Heart right ventricle (tissue), 16 donors: ENCODE data around the gene ABLIM1. TPM values are rescaled to one million over a fixed set of nuclear protein-coding genes. Genes with fewer than 3 reads are reported as not detected.

Source experiments
- ATAC-seq, 8 donors: fragments of 200-7000 bp; cut with Tn5 transposase; one replicate each; pipeline ENCODE4 v1.9.1; 2020; ENCODE audit warnings: mild to moderate bottlenecking in 8 of 8, moderate library complexity in 8 of 8, moderate number of reproducible peaks in 1 of 8
- DNase-seq, 2 donors: peaks; one replicate each; pipeline ENCODE4 v3.0.0-alpha.2; 2020
- H3K27ac ChIP-seq, 10 donors: fragments of 200-600 bp; sonication (generic) in 2 of 10; one replicate each; pipeline versions ENCODE4 v1.5.0 to v1.8.0; 2020 to 2022; ENCODE audit warnings: mild to moderate bottlenecking in 3 of 10
- H3K27me3 ChIP-seq, 7 donors: fragments of 200-600 bp; one replicate each; pipeline ENCODE4 v1.8.0; 2021 to 2022; ENCODE audit warnings: mild to moderate bottlenecking in 2 of 7
- H3K36me3 ChIP-seq, 9 donors: fragments of 200-600 bp; sonication (generic) in 1 of 9; one replicate each; pipeline versions ENCODE4 v1.5.0 to v1.8.0; 2020 to 2022; ENCODE audit warnings: mild to moderate bottlenecking in 2 of 9
- H3K4me1 ChIP-seq, 9 donors: fragments of 200-600 bp; sonication (generic) in 1 of 9; one replicate each; pipeline versions ENCODE4 v1.5.0 to v1.8.0; 2020 to 2022; ENCODE audit warnings: mild to moderate bottlenecking in 4 of 9
- H3K4me3 ChIP-seq, 10 donors: fragments of 200-600 bp; sonication (generic) in 2 of 10; one replicate each; pipeline versions ENCODE4 v1.5.0 to v1.8.0; 2020 to 2022; ENCODE audit warnings: mild to moderate bottlenecking in 7 of 10, moderate library complexity in 2 of 10
- H3K9me3 ChIP-seq, 11 donors: fragments of 200-600 bp in 10 of 11; sonication (generic) in 2 of 11; one replicate each; pipeline versions ENCODE4 v1.5.0 to v1.8.0; 2013 to 2022; ENCODE audit warnings: mild to moderate bottlenecking in 2 of 11, control low read depth in 1 of 11, moderate library complexity in 1 of 11
- CTCF ChIP-seq, 9 donors: fragments of 200-600 bp; sonication (generic) in 2 of 9; IDR thresholded peaks; one replicate each; pipeline versions ENCODE4 v1.5.0 to v1.8.0; 2021 to 2022; ENCODE audit warnings: antibody characterized with exemption in 9 of 9, mild to moderate bottlenecking in 5 of 9, moderate library complexity in 1 of 9
- WGBS, 2 donors: extraction: QIAGEN DNeasy Blood & Tissue Kit; methylation state at CpG; one replicate each; pipeline ENCODE4 v1.1.7; 2013; ENCODE audit warnings: inconsistent platforms in 1 of 2; 5-methylcytosine and 5-hydroxymethylcytosine counted together
- intact Hi-C, 10 donors: fragments of 100-400 bp; cut with DNase I; formaldehyde crosslinking; loops; one replicate each; pipeline versions ENCODE4 v1.11.1 to v1.14.2; 2022
- polyA plus RNA-seq, 2 donors: library from polyadenylated mRNA; stranded (reverse); fragments of 200-250 nt; gene quantifications; one replicate each; pipeline ENCODE4 v1.2.3, GENCODE V29; 2013
- total RNA-seq, 10 donors: library from RNA; stranded (reverse); fragmentation: NEBNext Ultra II Directional in 3 of 10; extraction: Animal tissue kit (Norgen Biotek cat#: 25700) in 3 of 10; gene quantifications; one replicate each; pipeline versions ENCODE4 v1.2.1 to v1.2.4, GENCODE V29; 2021 to 2023
- donor health status: Arrhythmogenic right ventricular cardiomyopathy.
- donor health status: ischemic (EF 13 %, LVEDD 7.1; RV severe dilation, severe dysfunction).
- donor health status: healthy with polysubstance abuse.
- donor health status: DM: no; HTN: yes; CAD: no.
- donor health status: DM: no; HTN: no; CAD: no.
- donor health status: ischemic (EF 25% LVEDD 6.9; RV normal size, moderate dysfunction).
- donor health status: ischemic (EF 25% LVEDD 5.7; RV mildly dilated, moderate dysfunction).
- donor health status: healthy.
- donor health status: DM: yes; HTN: yes; CAD: no.
- donor health status: Ischemic cardiomyopathy.
- donor health status: ischemic (EF 35%, LVEDD 5.7; RV mildly dilated, moderate dysfunction).
- donor health status: nonischemic (EF 11% LVEDD 7.7; RV severe dilation, severe dysfunction).
- donor health status: DM: yes; HTN: yes; CAD: no.
- donor health status: PGD.
- donor health status: ischemic (EF 29% LVEDD 5.4; RV normal size, mild dysfunction).
- donor health status: nonischemic (EF 23%, LVEDD 6.1; RV moderate dilation, normal function).

Gene ABLIM1
- total and polyA plus RNA-seq, 12 donors: 119 to 816 (median 600) TPM

- no peak for TF ChIP-seq CTCF (IDR thresholded peaks at IDR 0.05)
- intact Hi-C loops: no loop called here
- no peaks in the 10 kb centered on the region for H3K27me3 ChIP-seq
- ATAC-seq (no peak), DNase-seq (no peak)
- H3K27ac ChIP-seq: no peak overlapping the region
- no peaks in the 10 kb centered on the region for H3K9me3 ChIP-seq
- H3K4me3 ChIP-seq: no peak overlapping the region
- WGBS, 2 donors: 77 to 80% methylated on average over 4 of the region's 4 CpGs
- H3K4me1 ChIP-seq: peaks cover 0 to 31% (median 10%) of the 10 kb centered on the region in 9 donors
- no peaks in the 10 kb centered on the region for H3K36me3 ChIP-seq
These were observed 270.3 kb downstream of the ABLIM1 start for GRCh38 chr10:114387784-114388183.

- ATAC-seq: peak in 1 of 8 donors; percentile 20
- intact Hi-C loops: no loop called here
- Histone ChIP-seq H3K27me3 (no peaks in the 10 kb centered on the region), H3K36me3 (no peaks in the 10 kb centered on the region), H3K4me1 (peaks cover 0 to 22% (median 6%) of the 10 kb centered on the region in 9 donors), H3K4me3 (no peak overlapping the region), H3K27ac (no peak overlapping the region), H3K9me3 (no peaks in the 10 kb centered on the region)
- no peak for DNase-seq
- no peak for TF ChIP-seq CTCF (IDR thresholded peaks at IDR 0.05)
- WGBS, 2 donors: 90 to 91% methylated on average over 6 of the region's 6 CpGs
These were observed 271.6 kb downstream of the ABLIM1 start for GRCh38 chr10:114386452-114386851.

GRCh38 chr10:114385557-114385956, 272.5 kb downstream of the ABLIM1 start:
- 82 to 90% methylated on average over 3 of the region's 3 CpGs for WGBS, 2 donors
- Histone ChIP-seq H3K27ac (no peak overlapping the region), H3K4me3 (no peak overlapping the region), H3K9me3 (no peaks in the 10 kb centered on the region), H3K4me1 (peaks cover 0 to 22% (median 6%) of the 10 kb centered on the region in 9 donors), H3K36me3 (no peaks in the 10 kb centered on the region), H3K27me3 (no peaks in the 10 kb centered on the region)
- ATAC-seq (no peak), DNase-seq (no peak)
- no peak for TF ChIP-seq CTCF (IDR thresholded peaks at IDR 0.05)
- intact Hi-C loops: no loop called here

- no peak for DNase-seq
- H3K36me3 ChIP-seq: no peaks in the 10 kb centered on the region
- intact Hi-C loops: no loop called here
- no peak overlapping the region for H3K4me3 ChIP-seq
- peaks cover 0 to 24% (median 6%) of the 10 kb centered on the region in 9 donors for H3K4me1 ChIP-seq
- no peaks in the 10 kb centered on the region for H3K9me3 ChIP-seq
- no peak for TF ChIP-seq CTCF (IDR thresholded peaks at IDR 0.05)
- H3K27ac ChIP-seq: no peak overlapping the region
- 85 to 95% methylated on average over 5 of the region's 5 CpGs for WGBS, 2 donors
- ATAC-seq: peak in 1 of 8 donors; percentile 20
- no peaks in the 10 kb centered on the region for H3K27me3 ChIP-seq
These were observed 273.5 kb downstream of the ABLIM1 start for GRCh38 chr10:114384601-114385000.
